Activated CD4-positive, alpha-beta T cell treated with anti-CD3 and anti-CD28 coated beads, Interleukin-2, amount 50 U/mL, for 24 hours (primary cell): Measurements from ENCODE around the gene COPS9.

Experiments
- DNase-seq, 2 donors: peaks; one replicate each; pipeline ENCODE4 v3.0.0-alpha.2; 2020; ENCODE audit warnings: low read depth in 1 of 2, low spot score in 1 of 2

Gene COPS9

DNA sequence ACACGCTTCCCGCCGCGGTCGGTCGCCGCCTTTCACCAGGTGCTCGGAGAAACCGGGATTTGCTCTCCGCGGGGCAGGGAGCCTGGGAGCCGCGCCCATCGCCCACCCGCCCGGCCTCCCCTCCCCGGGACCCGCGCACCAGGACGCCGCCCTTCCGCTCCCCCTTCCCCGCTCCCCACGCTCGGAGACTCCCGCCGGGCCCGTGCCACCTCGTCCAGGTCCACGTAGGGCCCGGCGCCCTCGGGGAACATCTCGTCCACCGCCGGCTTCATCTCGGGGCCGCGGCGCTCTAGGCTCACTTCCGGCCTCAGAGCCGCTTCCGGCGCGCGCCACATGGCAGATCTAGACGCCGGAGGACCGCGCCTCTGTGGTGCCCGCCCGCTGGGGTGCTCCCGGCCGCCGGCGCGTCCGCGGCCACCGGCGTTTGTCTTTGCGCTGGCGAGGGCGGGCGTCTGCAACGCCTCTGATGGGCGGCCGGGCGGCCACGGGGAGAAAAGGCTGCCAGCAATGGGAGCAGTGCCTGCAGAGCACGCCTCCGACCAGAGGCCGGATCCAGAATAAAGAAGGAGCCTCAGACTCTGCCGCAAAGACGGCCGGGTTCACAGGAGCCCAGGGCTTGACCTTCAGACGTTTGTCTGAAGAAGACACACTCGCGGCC, at the start of gene COPS9:
COPS9 (minus strand) TSS at position 293 of the 658 bp plus-strand sequence; CDS start at position 272, 21 bp downstream.
- peak; percentile 74 to 82 for DNase-seq

GRCh38 chr2:240184656-240185055, 48.6 kb upstream of the COPS9 start:
- DNase-seq, result no peak

GRCh38 chr2:240183875-240184590, 47.9 kb upstream of the COPS9 start:
- DNase-seq, result no peak

DNA sequence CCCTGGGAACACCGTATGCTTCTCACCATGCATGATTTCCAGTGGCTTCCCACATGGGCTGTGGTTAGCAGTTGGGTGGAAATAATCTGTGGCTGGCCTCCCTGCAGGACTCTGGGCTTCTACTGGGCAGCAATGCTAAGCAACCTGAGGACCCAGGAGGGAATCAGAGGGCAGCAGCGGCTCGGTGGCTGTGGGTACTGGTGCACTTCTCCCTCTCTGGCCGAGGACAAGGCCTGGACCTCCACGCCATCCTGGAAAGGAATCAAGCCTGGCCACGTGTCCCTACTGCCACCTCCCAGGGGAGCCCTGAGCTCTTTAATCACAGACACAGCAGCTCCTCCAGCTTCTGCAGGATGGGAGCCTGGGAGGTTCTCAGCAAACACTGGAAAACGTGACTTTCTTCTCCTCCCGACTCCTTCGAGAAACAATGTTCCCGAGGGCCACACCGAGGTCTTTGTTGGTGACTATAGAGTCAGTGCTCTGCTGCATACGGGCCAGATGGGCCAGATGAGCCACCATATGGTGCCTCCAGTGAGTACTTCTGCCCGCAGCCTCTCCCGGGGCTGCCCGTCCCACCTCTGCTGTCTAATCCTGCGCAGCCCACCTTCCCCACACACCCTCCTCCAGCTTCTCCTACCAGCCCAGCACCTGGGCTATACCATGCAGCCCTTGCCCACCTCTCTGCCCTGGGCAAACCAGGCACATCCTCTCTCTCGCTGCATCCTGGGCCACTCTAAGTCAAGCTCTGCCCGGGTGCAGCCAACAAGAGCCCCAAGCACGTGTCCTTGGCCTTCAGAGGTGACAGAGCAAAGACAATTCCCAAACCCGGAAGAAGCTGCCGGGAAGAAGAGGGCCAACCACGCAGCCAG, 47.1 kb upstream of the COPS9 start:
- DNase-seq, result no peak

- DNase-seq, result no peak
Observed at GRCh38 chr2:240182476-240182875, 46.4 kb upstream of the COPS9 start.

DNA sequence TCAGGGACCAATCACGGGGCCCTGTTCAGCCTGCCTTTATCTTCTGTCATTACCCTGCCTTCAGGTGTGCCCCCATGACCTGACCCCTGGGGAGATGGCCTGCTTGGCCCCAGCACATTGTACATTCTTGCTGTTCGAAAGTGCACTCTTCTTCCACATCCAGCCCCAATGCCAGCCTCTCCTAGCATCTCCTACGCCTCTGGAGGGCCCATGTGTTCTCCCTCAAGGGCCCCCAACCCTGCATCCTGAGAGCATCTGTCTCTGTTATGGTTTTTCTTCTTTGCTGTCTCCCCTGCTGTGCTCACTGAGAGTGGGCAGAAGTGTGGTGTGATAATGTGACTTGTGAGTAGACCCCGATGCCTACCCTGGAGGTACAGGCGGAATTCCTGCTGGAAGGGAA, 45.9 kb upstream of the COPS9 start:
- no peak for DNase-seq

DNA sequence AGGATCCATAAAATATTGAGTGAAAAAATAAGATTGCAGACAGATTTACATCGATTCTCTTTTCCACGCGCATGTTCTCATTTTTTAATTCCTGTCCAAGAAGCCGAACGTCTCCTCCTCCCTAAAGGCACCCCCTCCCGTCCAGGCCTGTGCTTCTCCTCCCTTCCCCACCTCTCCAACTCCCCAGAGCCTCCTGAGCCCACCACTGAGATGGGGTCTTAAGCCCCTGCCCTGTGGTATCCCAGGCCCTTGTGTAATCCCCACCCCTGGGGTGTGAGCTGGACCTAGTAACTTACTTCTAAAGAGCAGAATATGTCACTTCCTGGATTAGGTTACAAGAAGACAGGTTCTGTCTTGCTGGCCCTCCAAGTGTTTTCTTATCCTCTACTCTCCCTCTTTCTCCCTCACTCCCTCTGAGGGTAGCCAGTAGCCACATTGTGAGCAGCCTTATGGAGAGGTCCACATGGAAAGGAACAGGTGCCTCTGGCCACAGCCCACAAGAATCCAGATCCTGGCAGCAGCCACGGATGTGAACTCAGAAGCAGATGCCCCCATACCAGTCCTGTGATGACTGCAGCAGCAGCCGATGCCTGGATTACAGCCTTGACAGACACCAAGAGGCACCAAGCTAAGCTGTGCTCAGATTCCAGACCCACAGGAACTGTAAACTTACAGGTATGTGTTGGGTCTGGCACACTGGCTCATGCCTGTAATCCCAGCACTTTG, 44.0 kb upstream of the COPS9 start:
- DNase-seq, result no peak

DNA sequence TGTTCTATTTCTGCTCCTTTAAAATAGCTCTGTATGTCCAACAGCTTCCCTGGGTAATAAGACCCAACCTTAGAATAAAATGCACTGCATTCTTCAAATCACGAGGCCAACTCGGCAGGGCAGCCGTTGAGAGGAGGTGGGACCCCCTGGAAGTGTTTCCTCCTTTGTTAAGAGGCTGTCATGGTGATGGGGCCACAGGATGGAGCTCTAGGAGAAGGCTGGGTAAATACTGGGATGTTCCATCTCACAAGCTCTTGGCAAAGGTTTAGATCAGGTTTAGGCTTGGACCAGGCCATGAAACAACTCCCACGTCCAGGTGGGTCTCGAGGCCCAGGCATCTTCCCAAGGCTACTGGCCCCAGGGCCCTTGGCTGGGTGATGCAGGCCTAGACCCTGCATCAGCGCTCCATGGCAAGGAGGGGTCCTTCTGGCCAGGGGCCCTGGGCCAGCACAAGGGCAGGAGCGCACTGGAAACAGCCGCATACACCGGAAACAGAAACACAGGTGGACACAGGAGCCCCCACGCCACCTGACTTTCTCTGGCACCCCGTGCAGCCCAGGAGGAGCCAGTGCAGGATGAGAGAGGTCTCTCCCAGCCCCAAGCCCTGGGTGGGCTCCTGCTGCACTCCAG, 43.2 kb upstream of the COPS9 start:
- DNase-seq, result no peak

DNA sequence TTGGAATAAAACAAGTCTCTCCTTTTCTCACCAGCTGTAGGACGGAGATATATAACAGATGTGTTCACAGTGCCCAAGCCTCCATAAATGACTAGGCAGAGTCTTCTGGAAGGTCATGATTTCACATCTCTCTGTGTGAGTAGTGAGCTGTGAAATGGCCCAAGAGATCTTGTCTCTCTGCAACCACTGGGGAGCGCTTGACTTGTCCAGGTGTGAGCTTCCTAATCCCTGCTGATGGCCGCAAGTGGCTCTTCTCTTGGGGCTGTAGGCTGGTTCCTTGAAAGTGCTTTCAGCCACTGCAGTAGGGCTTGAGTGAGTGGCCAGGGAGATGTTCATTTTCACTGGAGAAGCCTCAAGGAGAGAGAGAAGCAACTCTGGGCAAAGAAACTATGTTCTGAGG, 42.5 kb upstream of the COPS9 start:
- no peak for DNase-seq

DNA sequence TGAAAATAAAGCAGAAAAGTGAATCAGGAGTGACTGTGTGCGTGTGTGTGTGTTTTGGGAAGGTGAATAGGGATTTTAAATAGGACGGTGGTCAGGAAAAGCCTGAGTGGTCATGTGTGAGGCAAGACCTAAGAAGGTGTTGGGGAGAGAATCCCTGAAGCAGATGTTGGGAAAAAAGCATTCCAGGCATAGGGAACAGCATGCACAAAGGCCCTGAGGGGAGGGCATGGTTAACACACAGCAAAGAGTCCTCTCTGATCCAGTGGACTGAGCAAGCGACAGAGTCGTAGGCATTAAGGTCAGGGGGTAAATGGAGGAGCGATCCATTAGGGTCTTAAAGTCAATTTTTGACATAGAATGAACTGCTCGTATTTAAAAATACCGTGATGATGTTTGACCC, 38.4 kb upstream of the COPS9 start:
- no peak for DNase-seq

DNA sequence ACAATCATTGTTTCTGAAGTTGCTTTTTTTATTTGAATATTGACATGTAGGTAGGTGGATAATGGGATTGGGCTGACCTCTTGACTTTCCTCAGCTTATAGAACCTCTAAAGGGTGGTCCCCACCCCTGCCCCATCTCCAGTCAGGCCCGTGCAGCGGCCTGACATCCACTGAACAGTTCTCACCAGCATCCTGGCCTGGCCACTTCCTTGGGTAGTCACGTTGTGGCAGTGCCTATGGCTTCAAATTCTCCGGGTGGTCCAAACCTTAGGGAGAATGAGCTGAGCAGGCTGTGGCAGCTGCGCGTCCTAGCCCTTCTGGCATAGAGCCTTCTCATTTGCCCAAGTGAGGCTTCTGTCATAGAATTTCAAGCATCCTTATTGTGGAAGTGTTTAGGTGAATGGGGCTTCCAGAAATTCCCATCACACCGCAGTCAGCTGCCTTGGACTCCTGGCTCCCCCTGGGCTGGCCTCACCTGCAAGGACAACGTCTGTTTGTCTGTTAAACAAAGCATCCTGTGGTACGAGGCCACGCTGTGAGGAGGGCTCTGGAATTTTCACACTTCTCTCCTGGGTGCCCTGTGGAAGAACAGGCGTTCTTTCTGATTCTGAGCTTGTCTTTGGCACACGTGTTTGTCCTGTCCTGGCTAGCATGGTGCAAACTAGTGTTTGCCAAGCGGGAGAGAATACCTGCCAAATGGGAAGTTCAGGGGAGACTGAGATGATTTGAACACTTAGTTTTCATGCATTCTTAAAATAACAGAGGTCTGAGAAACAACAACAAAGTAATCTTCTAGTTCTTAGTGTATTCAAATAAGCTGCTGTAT, 36.2 kb upstream of the COPS9 start:
- no peak for DNase-seq

- no peak for DNase-seq
Observed at GRCh38 chr2:240170883-240171282, 34.8 kb upstream of the COPS9 start.

GRCh38 chr2:240170354-240170735, 34.2 kb upstream of the COPS9 start:
- no peak for DNase-seq

- DNase-seq, result no peak
Observed at GRCh38 chr2:240169486-240170353, 33.6 kb upstream of the COPS9 start.

DNA sequence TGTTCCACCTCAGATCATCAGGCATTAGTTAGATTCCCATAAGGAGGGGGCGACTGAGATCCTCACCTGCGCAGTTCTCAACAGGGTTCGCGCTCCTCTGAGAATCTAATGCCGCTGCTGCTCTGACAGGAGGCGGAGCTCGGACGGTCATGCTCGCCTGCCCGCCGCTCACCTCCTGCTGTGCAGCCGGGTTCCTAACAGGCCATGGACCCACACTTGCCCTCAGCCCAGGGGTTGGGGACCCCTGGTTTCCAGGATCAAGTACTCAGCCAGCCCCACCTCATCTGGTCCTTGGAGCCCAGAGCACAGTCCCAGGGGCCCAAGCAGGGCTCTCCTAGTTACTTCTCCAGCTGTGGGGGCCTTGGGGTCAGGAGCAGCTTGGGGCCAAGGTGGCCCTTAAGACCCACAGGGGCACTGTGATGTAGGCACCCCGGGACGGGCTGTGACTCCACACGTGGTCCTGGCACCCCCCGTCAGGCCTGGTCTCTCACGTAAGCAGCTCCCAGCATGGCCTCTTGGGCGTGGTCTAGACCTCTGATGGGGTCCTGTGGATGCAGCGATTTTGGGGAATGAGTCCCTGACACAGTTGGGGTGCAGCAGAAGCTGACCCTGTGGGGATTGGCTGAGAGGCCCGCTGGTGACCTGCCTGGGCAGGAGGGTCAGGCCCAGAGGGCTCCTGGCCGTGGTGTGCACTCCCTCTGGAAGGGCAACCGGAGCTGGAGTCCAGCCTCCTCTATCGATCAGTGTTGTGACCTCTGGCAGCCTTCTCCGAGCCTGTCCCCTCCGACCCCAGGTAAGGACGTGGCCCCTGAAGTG, 32.6 kb upstream of the COPS9 start:
- no peak for DNase-seq

DNA sequence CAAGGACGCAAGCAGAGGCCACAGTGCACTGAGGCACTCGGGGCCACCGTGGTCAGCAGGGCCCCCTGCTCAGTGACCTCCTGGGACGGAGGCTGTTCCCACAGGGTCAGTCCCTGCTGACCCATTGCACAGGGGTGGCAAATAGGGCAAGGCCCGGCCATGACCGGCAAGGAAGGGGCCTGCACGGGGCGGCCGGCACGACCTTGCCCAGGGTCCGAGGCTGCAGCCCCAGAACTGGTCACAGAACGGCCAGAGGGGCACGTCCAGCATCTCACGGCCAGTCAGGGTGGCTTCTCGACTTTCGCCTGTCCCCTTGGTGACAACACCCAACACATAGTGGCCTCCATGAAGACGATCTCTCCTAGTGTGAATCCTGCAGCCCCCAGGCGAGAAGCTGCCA, 31.9 kb upstream of the COPS9 start:
- no peak for DNase-seq

GRCh38 chr2:240167588-240167880, 31.4 kb upstream of the COPS9 start:
- no peak for DNase-seq
